HG03196 (cell line): ENCODE measurements around the gene CUEDC1.
A peak's percentile ranks its signal among the peaks of the same experiment; 100 is the strongest.
"Not testable (repeated sequence)": the region's sequence is repeated elsewhere in the genome, so short reads cannot be mapped to it uniquely, and the experiment has no call there.

ENCODE experiments used
- ATAC-seq: cut with Tn5 transposase; IDR thresholded peaks from one replicate; pipeline ENCODE4 v1.9.1; 2021; ENCODE audit not compliant: unreplicated experiment

The CUEDC1 gene

DNA sequence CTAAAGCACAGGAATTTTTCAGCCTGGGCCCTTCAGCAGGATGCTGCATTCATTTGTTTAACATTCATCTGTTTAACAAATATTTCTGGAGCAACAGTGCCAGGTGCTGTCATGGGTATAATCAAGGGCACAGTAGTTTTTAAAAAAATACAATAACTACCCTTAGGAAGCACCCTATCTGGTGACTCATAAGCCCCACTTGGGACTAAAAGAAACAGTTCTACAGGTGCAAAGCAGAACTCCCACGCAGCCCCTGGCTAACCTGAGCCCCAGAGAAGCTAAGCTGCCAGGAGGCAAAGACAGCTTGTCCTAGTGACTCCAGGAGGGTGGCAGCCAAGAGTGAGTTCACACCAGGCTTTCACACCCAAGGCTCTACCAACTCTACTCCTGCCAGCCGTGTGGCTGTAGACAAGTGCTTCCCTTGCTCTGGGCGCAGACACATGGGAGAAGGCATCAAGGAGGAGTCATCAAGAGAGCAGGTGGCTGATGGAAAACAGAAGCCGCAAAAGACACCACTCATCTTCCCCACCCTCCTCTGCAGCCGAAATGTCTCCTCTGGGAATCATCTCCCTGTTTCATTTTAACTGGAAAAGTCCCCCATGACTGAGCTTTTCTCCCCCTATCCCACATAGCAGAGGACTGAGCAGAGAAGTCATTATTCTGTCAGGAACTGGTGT lies 14.4 kb downstream of the CUEDC1 start:
- ATAC-seq = no peak

DNA sequence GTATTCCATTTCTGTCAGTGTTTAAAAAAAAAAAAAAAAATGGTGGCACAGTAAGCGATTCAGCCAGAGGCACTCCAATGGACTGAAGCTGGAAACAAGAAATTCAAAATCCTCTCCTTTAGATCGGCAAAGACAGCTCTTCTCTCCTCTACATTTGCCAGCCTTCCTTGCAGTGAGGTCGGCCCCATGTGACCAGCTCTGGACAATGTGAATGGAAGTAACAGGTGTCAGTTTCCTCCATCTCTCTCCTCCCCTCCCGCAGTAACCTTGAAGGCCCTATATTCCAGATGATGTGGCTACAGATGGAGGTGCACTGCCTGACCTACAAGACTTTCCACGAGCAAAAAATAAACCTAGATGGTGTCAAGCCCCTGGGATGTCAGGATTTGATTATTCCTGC lies 15.0 kb downstream of the CUEDC1 start:
- ATAC-seq = no peak

DNA sequence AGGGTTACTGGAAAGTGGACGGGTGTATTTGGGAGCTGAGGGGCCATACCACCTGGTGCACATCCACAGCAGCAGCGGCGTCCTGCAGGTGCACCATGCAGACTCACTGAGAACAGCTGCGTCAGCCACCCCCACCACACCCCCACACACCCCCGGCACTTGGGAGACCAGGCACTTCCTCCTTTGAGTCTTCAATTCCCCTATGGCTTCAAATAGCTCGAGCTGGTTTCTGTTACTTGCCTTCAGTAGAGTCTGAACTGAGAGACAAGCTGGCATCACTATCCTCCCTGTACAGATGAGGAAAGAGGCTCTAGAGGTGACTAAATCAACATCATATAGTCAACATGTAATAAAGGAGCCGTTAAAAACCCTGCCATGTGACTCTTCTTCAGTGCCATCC lies 15.4 kb downstream of the CUEDC1 start:
- ATAC-seq = peak; percentile 65

DNA sequence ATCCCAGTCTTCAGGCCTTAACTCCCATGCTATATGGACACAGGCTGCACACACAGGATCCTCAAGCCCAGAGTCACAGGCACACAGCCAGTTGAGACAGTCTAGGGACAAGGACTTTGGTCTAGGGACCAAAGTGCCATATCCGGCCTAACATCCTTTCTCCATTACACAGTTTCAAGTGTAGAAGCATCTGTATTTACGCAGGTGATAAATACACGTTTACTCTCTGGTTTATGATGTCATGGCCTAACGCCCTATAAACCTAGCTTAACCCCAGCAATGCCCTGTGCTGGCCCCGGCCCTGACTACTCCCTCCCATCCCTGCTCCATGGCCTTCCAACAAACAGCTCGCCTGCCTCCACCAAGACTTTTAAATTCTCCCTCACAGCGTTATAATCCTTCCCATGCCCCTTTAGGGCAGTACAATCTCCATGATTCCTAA lies 17.1 kb downstream of the CUEDC1 start:
- ATAC-seq = no peak

DNA sequence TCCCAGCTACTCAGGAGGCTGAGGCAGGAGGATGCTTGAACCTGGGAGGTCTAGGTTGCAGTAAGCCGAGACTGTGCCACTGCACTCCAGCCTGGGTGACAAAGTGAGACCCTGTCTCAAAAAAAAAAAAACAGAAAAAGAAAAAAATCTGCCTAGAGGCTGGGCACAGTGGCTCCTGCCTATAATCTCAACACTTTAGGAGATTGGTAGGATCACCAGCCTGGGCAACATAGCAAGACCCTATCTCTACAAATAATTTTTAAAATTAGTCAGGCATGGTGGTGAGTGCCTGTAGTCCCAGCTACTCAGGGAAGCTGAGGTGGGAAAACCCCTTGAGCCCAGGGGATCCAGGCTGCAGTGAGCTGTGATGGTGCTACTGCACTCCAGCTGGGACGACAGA lies 17.7 kb downstream of the CUEDC1 start:
- ATAC-seq = no peak

DNA sequence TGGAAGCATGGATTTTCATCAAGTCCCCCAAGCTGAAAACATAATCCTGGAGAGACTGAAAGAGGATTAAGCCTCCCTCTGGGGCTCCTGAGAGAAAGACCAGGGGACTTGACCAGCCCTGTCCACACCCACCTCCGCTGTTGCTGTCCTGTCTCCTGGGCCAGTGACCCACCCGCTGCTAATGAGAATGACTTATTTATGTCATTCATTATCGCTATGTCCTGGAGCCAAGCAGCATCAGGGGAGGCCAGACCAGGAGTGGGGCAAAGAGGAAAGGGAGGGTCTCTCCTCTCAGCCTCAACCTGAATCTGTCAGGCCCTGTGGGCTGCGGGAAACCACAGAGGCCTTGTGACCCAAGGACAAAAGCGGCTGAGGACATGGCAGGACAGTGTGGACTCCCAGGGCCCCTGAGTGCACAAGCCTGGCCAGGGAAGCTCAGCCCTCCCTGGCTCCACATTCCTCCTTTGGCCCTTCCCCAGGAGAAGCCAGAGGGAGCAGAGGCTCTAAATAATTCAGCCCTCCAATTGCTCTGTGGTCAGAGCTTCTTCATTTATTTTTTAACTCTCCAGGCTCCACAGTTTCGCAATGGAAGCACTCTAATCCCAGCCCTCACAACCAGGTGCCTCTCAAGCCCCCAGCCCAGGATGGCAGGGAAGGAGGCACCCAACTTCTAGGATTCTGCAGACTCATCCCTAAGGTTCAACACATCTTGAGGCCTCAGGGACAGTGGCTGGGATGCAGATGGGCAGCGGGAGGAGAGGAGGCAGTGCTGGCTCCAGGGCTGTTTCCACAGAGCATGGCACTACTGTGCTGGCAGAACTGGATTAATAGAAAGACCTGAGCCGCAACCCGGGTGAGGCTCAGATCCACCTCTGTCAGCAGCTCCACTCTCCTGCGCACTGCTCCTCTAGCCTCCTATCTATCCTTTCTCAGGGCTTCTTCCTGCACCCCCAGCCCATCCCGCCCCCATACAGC lies 19.1 kb downstream of the CUEDC1 start:
- no peak for ATAC-seq

DNA sequence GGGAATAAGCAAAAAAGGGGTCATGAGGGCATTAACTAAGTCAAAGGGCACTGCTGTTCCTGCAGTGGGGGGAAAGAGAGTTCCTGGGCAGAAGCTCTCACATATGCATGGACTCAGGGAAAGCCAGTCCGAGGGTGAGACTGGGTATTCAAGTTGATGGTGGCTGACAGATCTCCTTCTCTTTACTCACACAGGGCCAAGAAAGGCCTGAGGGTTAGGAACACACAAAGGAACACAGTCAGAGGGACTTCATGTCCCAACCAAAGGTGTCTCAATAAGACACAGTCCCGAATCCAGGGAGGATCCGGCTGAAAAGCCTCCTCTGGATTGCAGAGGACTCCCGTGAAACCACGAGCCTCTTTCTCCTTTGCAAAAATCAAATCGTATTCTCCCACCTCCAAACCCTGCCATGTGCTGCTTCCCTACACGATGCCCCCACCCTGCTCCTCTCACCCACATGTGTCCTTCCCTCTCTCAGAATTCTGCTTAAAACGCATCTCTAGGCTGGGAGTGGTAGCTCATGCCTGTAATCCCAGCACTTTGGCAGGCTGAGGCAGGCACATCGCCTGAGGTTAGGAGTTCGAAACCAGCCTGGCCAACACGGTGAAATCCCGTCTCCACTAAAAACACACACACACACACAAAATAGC lies 23.6 kb downstream of the CUEDC1 start:
- no peak for ATAC-seq

DNA sequence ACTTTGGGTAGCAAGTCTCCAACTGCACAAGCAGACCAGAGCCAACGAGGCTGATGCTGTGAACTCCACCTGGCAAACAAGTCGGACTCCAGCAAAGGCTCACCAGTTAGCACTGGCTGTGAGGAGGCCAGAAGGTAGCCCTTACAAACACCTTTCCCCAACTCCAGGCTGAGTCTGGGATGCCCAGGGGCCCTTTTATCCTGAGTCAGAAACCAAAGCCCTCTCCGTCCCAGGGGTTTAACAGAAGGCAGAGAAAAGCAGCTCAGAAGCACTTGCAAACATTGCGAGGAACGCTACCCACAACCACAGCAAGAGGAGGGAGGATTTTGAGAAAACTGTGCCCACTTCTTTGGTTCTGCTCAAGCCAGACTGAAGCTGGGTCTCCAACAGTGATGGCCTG lies 25.0 kb downstream of the CUEDC1 start:
- ATAC-seq = no peak

DNA sequence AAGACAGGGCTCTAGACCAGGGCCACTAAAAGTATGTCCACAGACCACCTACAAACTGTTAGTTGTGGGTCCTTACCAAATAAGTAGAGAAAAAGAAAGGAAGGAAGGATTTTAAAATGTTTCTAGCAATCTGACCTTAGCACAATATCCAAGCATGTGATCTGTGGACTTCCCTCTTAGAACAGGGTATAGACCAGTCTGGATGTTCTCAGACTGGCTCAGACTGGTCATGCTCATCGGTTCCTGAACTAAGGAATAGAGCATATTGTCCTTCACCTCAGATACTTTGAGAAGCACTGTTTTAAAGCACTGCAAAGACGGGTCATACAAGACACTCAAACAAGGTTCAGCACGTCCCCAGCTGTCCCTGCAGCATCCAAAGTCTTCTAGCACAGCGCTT lies 25.8 kb downstream of the CUEDC1 start:
- ATAC-seq = no peak

DNA sequence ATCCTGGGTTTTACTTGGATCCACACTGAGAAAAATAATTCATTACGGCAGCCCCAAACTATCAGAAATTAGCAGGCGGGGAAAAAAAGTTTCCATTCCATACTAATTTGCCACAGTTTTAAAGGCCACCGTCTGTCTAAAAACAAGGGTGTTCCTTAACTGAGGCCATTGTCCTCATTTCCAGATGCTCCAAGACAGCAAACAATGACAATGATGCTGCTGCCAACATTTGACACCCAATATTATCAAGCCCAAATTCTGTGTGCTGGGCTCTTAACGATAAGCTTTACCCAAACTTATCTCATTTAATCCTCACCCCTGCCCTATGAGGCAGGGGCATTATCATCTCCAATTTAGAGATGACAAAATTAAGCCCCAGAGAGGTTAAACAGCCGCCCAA lies 26.3 kb downstream of the CUEDC1 start:
- ATAC-seq = no peak

DNA sequence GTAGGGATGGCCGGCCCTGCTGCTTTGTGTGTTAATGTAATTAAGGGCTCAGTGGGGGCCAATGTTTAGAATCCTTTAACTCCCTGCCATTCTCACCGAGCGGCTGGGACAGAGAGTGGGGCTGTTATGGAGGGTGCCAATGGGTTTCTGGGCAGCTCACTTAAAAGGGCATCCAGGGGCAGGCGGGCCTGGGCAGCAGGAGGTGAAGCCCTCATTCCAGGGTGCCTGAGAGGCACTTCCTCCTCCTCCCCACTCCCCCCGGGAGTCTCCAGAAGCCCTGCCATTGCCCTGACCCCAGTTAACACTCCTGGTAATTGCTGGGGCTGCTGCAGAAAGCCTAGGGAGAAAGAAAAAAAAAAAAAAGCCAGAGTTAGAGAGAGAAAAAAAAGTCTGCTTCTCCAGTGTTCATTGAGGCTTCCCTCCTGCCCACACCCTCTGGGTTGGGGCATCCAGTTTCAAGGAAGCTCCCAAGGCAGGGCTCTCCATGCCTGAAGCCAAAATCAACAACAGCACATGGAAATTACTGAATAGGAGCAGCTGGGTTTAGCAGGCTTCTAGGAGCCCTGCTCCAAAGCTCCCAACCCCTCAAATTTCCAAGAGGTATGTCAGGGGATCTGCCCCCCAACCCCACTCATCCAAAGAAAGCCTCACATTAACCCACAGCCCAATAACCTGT lies 28.0 kb downstream of the CUEDC1 start:
- ATAC-seq = no peak

DNA sequence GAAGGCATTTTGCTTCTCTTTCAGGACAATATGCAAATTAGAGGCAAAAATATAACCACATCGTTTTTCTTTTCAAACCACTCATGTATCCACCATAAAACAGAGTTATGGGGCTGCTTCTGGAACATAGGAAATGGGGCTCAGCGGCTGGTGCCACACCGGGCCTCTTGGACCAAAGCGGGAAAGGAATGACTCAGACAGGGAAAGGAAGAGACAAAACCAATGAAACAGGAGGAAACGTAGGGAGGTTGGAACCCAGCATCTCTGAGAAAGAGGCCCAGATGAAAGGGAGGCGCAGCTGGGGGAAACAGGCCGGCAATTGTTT lies 28.5 kb downstream of the CUEDC1 start:
- no peak for ATAC-seq

DNA sequence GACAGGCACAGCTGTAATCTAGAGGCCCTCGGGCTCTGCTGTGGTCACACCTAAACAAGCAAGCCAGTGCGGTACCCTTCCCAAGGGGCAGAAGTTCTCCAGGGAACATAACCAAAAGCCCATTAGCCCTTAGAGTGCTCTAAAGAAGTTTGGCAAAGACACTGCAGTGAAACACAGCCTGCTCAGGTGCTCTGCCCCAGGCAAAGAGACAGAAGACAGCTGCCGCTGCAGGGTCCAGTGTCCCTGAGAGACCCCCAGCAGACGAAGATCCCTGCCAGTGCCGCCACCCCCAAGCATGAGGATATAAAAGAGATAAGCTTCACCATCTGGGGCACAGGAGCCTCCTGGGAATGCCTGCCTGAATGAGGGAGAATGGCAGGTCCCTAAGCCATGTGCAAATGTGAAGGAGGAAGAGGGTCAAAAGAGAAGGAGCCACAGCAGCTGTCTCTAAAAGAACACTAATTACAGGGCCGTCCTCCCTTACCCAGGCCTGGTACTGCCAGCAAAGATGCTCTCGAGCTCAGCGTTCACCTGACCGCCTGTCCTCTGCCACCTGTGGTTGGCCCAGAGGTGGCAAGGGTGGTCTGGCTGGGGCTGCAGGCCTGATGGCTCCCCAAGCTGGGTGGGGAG lies 29.7 kb downstream of the CUEDC1 start:
- no peak for ATAC-seq

DNA sequence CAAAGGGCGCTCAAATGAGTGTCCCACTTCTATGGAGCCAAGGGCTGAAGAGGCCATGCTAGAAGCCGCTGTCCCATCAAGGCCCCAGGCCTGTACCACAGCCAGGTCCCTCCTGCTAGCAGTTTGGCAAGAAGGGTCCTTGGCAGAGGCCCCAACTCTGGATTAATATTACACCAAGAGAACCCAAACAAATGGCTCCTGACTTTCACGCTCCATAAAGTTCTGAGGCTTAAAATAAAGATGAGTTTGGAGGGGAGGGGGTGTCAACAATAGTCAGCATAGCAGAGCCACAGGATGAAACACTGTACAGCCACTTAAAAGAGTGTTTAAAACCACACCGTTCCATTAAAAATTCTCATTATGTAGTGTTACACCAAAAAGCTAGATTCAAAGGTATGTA lies 30.5 kb downstream of the CUEDC1 start:
- ATAC-seq = no peak

DNA sequence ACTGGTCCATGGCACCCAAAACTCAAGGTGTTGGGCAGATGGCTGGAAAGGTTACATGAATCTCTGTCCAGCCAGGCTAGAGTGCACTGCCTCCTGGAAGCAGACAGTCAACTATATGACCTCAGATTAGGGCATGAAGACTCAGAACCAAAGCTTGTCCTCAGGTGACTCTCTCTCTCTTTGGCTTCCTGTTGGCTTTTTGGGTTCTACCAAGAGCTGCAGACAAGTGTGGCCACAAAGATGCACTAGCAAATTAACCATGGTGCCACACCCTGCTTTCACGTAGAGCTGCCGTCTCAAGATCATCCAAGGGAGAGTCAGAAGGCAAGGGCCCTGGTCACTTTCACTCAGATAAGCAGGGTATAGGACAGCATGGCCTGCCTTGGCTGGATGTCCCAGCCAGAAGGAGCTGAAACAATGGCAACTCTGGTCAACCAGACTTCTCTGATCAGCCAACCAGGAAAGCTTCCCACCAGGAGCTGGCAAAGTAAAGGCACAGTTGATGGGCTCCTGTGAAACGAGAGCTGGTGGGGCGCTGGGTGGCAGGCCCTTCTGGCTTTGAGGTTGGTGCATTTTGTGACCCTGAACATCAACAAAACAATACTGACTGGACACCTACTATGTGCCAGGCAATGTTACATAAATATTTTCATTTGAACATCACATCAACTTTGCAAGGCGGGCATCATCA lies 31.9 kb downstream of the CUEDC1 start:
- ATAC-seq = no peak

DNA sequence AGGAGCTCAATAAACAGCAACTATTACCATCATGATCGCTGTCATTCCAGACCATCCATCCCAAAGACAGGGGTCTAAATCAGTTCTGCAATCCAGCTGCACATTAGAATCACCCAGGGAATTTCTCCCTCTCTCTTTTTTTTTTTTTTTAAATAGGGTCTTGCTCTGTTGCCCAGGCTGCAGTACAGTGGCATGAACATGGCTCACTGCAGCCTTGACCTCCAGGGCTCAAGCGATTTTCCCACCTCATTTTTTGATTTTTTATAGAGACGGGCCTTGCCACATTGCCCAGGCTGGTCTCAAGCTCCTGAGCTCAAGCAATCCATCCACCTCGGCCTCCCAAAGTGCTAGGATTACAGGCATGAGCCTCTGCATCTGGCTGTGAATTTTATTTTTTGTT lies 32.5 kb downstream of the CUEDC1 start:
- not testable (repeated sequence) for ATAC-seq

DNA sequence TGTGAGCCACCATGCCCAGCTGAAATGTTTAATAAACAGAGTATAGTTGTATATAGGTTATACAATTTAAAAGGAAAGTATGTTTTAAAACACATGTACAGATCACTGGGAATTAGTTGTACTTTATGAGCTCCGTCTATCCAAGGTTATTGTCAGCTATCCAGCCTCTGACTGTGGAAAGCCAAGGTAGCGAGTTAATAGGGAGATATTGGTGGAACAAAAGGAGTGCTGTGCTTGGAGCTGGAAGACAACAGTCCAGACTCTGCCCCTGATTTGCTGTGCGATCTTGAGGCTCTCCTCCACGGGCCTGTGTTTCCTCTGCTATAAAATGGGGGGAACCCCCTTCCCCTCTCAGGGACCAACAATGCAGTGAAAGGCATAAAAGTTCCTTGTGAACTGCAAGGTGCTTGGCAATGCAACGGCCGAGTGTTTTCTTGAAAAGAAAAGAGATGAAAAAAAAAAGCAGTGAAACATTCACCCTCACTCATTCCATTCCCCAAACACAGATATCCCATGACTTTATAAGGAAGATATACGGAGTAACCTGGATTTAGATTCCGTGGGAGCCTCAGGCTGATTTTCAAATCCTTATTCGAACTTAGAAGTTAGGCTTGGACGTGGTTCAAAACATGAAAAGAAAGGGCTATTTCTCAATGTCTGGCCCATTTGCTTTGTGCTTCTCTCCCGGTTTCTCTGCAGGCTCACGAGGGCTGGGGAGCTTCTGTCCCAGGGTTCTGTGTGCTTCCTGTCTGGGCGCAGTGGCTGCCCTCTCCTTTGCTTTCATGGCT lies 34.1 kb downstream of the CUEDC1 start:
- no peak for ATAC-seq

DNA sequence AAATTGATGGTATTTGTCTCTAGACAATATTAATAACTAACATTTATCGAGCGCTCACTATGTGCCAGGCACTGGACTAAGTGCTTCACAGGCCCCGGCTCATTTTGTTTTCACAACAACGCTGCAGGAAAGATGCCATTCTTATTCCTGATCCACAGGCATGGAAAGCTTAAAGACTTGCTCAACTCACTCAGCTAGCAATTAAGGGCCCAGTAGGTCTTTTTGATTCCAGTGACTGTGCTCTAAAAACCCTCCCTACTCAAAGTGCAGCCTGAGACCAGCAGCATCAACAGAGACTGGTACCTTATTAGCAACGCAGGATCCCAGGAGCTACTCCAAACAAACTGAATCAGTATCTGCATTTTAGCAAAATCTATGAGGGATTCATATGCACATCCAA lies 35.3 kb downstream of the CUEDC1 start:
- no peak for ATAC-seq
